Measurements from ENCODE around the gene MROH2A. TPM values are rescaled to one million over a fixed set of nuclear protein-coding genes. Genes with fewer than 3 reads are reported as not detected.

Gene MROH2A
- total RNA-seq, 1 experiment from 2014 or later, result not detected

GRCh38 chr2:233817995-233818638 lies 40.0 kb downstream of the MROH2A start:
- no peak overlapping the region for H3K27ac ChIP-seq (ENCODE audit: low read depth, low read length)
- H3K9me3 ChIP-seq (ENCODE audit: control insufficient read depth in 1 of 2, insufficient read depth in 1 of 2, low read depth in 1 of 2, low read length in 2 of 2), result no peaks in the 10 kb centered on the region
- BruUV-seq (replicated peaks), result no TSS peak
- H3K4me2 ChIP-seq (ENCODE audit: low read length), result no peak overlapping the region
- no peak overlapping the region for H3K9ac ChIP-seq (ENCODE audit: low read length)
- no peaks in the 10 kb centered on the region for H3K79me2 ChIP-seq (ENCODE audit: insufficient read depth, low read length)
- no peaks in the 10 kb centered on the region for H3K4me1 ChIP-seq (ENCODE audit: control insufficient read depth in 1 of 2, insufficient read depth in 2 of 2, low read length in 2 of 2)
- ATAC-seq, result no peak
- H3K27me3 ChIP-seq (ENCODE audit: insufficient read depth, low read length), result no peaks in the 10 kb centered on the region
- H2AFZ ChIP-seq (ENCODE audit: low read depth, low read length, poor library complexity, severe bottlenecking), result no peak overlapping the region
- no peak for TF ChIP-seq CBX3 (IDR thresholded peaks at IDR 0.05; ENCODE audit: low read depth)
- no peak for TF ChIP-seq ELF1 (IDR thresholded peaks at IDR 0.05; ENCODE audit: borderline replicate concordance, low read depth)
- TF ChIP-seq SRF (IDR thresholded peaks at IDR 0.05; ENCODE audit: low read depth), result no peak
- ChIA-PET CTCF (no interaction called here), POLR2A (no interaction called here), RAD21 (ENCODE audit: low non-redundant PET in 1 of 2, low total read pairs in 2 of 2, uncharacterized antibody in 2 of 2, unreplicated experiment in 2 of 2) (no interaction called here)
- no peak overlapping the region for H3K4me3 ChIP-seq (replicated peaks in 1 of 2; ENCODE audit: low read depth in 1 of 2, low read length in 2 of 2)
- no peaks in the 10 kb centered on the region for H4K20me1 ChIP-seq (ENCODE audit: insufficient read depth)
- no peaks in the 10 kb centered on the region for H3K36me3 ChIP-seq (ENCODE audit: control insufficient read depth in 1 of 2, insufficient read depth in 2 of 2, low read length in 2 of 2)
- H3K9me2 ChIP-seq (ENCODE audit: insufficient read depth), result no peaks in the 10 kb centered on the region
- no peak for DNase-seq (ENCODE audit: low read depth, low spot score)
- intact Hi-C loops (cut with micrococcal nuclease), result no loop called here

GRCh38 chr2:233818639-233819621 lies 40.8 kb downstream of the MROH2A start:
- RAD21 ChIA-PET (ENCODE audit: low non-redundant PET in 1 of 2, low total read pairs in 2 of 2, uncharacterized antibody in 2 of 2, unreplicated experiment in 2 of 2), result no interaction called here
- POLR2A ChIA-PET, result no interaction called here
- Histone ChIP-seq H3K9ac (ENCODE audit: low read length) (no peak overlapping the region), H3K4me2 (ENCODE audit: low read length) (no peak overlapping the region), H2AFZ (ENCODE audit: low read depth, low read length, poor library complexity, severe bottlenecking) (no peak overlapping the region), H3K4me3 (replicated peaks in 1 of 2; ENCODE audit: low read depth in 1 of 2, low read length in 2 of 2) (no peak overlapping the region), H3K9me2 (ENCODE audit: insufficient read depth) (no peaks in the 10 kb centered on the region), H3K27me3 (ENCODE audit: insufficient read depth, low read length) (no peaks in the 10 kb centered on the region), H3K27ac (ENCODE audit: low read depth, low read length) (no peak overlapping the region), H3K36me3 (ENCODE audit: control insufficient read depth in 1 of 2, insufficient read depth in 2 of 2, low read length in 2 of 2) (no peaks in the 10 kb centered on the region), H4K20me1 (ENCODE audit: insufficient read depth) (no peaks in the 10 kb centered on the region), H3K9me3 (ENCODE audit: control insufficient read depth in 1 of 2, insufficient read depth in 1 of 2, low read depth in 1 of 2, low read length in 2 of 2) (no peaks in the 10 kb centered on the region), H3K4me1 (ENCODE audit: control insufficient read depth in 1 of 2, insufficient read depth in 2 of 2, low read length in 2 of 2) (no peaks in the 10 kb centered on the region), H3K79me2 (ENCODE audit: insufficient read depth, low read length) (no peaks in the 10 kb centered on the region)
- intact Hi-C loops (cut with micrococcal nuclease), result no loop called here
- BruUV-seq (replicated peaks), result no TSS peak
- DNase-seq (ENCODE audit: low read depth, low spot score), result no peak
- CTCF ChIA-PET, result no interaction called here
- no peak for TF ChIP-seq SP1 (IDR thresholded peaks at IDR 0.05; ENCODE audit: low read depth)
- TF ChIP-seq RAD21 (IDR thresholded peaks at IDR 0.05; ENCODE audit: low read depth), result no peak
- ATAC-seq, result no peak

Measured in HCT116 (cell line).